G401.6 (cell line): ENCODE results near the gene OR4B1.

ENCODE experiments used
- FAIRE-seq: peaks from 2 replicates; lab custom pipeline; 2012; peaks lifted over from hg19 to GRCh38; lab: Jason Lieb, UNC

OR4B1 gene

GRCh38 chr11:48261600-48261999 lies 45.0 kb downstream of the OR4B1 start:
- FAIRE-seq, result no peak

GRCh38 chr11:48263423-48263911 lies 46.9 kb downstream of the OR4B1 start, which contains the start of gene OR4X1:
OR4X1 (plus strand) TSS chr11:48263861; CDS start chr11:48263861, 0 bp downstream.
- no peak for FAIRE-seq
